Measurements from ENCODE around the gene COL1A1.

COL1A1 gene

DNA sequence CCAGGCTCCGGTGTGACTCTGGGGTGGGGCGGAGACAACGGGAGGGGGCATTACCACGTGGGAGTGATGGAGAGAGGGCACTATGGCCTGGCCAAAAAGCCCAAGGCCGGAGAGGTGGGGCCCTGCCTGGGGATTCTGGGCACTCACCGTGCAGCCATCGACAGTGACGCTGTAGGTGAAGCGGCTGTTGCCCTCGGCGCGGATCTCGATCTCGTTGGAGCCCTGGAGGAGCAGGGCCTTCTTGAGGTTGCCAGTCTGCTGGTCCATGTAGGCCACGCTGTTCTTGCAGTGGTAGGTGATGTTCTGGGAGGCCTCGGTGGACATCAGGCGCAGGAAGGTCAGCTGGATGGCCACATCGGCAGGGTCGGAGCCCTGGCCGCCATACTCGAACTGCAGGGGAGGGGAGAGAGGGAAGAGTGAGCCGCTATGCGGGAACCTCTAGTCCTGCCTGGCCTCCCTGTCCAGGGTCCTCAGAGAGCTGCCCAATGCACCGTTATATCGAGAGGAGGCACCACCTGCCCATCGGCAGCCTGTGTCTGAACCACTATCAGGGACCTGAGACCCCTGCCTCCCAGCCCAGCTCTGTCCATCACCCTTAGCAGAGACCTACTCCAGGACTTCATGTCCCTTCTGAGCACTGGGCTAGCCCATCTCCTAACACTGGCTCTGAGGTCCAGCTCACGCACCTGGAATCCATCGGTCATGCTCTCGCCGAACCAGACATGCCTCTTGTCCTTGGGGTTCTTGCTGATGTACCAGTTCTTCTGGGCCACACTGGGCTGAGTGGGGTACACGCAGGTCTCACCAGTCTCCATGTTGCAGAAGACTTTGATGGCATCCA is 15.6 kb downstream of the COL1A1 start:
- DNase-seq = no peak

DNA sequence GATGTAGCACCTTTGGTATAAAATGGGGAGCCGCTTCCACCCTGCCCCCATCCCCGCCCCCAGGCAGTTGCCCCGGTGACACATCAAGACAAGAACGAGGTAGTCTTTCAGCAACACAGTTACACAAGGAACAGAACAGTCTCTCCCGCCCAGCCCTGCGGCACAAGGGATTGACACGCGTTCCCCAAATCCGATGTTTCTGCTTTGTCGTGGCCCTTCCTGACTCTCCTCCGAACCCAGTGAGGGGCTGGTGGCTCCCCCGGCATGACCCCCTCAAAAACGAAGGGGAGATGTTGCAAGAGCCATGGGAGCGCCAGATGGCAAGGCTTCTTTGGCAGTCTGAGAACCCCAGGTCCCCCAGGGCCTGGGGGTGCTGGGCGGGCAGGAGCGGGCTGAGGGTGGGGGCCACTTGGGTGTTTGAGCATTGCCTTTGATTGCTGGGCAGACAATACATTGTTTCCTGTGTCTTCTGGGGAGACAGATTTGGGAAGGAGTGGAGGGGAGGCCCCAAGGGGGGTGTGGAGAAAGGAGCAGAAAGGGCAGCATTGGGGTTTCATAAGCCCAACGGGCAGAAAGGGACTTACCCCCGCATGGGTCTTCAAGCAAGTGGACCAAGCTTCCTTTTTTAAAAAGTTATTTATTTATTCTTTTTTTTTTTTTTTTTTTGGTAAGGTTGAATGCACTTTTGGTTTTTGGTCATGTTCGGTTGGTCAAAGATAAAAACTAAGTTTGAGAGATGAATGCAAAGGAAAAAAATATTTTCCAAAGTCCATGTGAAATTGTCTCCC is 16.6 kb downstream of the COL1A1 start:
- no peak for DNase-seq

DNA sequence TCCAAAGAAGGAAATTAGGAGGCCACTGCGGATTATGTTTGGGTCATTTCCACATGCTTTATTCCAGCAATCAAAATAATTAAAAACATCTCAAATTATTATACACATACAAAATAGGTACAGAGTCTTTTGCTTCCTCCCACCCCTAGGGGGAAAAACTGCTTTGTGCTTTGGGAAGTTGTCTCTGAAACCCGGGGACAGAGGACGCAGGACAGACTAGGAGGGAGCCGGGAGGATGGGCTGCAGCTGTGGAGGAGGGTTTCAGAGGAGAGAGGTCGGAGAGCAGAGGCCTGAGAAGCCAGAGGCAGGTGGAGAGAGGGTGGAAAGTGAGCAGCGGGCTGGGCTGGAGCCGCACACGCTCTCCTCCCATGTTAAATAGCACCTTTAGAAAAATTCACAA is 17.4 kb downstream of the COL1A1 start:
- DNase-seq = no peak

DNA sequence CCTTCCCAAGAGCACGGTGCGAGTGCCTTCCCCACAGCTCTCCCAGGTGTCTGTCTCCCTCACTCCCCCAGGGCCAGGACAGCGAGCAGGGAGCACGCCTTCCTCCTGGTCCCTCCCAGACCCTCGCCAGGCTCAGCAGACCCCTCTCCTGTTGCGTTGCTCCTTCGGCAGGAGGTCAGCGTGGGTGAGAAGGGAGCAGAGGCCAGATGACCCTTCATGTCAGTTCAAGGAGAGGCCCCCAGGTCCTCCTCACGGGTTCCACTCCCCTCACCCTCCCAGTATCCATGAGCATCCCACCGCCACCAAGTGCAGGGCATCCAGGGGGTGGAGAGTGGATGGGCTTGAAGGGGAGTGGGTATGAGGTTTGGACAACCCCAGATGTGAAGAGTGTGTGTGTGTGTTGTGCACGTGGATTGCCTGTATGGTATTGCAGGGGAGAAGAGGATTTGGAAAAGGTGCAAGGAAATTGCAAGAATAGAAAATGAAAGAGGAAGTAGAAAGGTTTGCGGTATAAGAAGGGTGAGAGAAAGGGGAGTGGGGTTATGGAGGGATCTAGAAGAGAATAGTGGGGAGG is 17.9 kb downstream of the COL1A1 start:
- DNase-seq = no peak

DNA sequence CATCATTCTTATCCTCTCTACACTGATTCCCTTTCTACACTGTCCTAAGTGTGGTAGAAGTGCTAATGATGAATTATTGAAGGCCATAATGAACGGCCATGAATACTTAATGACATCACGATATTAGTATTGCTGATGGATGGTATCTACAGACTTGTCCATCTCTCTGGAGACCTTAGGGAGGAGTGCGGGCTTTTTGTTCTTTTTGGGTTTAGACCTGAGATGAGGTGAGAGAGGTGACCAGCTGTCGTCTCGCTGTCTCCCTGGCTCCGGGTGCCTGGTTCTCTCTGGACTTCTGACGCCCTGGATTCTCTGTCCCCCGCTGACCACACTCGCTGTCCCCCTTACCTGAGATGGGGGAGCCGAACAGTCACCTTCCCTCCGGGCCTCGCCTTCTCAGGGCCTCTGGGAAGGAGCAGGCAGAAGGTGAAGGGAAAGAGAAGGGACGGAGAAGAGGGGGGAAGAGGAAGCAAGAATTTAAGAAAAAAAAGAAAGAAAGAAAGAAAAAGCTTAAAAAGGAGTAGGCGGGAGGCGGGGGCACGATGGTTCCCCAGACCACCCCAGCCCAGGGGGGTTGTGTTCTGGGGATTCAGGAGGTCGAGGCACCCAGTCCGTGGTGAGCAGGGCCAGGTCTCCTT is 18.5 kb downstream of the COL1A1 start:
- no peak for DNase-seq

DNA sequence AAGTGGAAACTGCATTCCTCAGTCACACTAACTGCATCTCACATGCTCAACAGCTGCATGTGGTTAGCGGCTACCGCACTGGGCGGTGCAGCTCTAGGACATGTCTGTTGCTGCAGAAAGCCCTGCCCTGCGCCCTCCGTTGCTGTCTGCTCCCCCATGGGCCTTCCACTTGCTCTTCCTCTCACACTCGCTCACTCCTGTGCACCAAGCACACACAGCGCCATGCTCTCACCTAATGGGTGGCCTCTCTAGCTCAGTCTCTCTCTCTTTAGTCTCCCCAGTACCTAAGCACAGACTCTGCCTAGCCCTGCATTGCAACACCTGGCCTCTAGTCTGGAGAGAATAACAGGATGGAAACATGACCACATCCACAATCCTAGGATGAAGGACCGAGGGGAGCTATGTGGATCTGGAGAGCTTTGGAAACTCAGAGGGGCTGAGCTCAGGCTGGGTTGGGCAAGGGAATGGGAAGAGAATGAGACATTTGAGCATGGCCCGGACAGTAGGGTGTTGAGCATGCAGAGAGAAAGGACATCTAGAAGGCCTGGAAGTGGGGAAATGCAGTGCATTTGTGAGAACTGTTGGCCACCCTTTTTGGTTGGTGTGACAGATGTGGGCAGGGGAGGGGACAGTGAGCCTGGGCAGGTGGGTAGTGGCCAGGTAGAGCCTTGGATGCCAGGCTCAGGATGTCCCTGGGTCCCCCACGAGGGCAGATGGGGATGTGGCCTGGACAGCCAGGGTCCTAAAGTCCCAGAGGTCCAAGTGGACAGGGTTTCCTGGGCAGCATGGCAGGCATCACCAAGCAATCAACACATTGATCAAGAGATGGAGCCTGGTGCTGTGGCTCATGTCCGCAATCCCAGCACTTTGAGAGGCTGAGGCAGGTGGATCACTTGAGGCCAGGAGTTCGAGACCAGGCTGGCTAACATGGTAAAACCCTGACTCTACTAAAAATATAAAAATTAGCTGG is 19.6 kb downstream of the COL1A1 start:
- DNase-seq = no peak

DNA sequence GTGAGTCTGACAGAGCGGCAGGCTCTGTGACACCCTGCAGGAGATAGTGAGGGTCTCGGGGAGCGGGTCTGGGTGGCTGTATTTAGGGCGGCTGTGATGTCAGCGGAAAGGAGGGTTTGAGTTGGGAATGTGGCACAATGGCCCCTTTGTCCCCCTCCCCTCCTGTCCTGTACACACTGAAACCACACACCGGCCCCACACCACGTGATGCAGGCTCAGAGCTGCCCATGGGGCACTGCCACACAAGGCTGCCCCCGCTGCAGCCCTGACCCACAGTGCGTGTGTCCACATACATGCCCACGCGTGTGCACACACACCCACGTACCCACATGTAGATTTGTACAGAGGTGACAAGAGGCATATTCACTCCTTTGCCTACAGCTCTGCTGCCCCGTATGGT is 20.3 kb downstream of the COL1A1 start:
- DNase-seq = no peak

DNA sequence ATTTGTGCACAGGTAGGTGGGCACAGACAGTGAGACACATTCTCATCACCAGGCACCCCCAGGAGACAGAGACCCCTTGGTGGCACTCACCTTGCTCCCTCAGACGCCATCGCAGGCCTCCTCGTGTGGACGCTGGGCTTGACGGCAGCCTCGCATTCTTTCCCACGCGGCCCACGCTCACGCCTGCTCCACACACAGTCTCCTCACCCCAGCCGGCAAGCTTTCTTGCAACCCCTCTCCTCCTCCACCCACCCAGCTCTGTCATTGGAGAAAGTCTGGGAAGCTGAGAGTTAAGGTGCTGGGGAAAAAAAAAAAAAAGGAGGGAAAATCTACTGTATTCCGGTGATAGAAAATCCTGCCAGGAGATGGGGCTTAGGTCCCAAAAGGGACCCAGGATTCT is 20.8 kb downstream of the COL1A1 start:
- no peak for DNase-seq

DNA sequence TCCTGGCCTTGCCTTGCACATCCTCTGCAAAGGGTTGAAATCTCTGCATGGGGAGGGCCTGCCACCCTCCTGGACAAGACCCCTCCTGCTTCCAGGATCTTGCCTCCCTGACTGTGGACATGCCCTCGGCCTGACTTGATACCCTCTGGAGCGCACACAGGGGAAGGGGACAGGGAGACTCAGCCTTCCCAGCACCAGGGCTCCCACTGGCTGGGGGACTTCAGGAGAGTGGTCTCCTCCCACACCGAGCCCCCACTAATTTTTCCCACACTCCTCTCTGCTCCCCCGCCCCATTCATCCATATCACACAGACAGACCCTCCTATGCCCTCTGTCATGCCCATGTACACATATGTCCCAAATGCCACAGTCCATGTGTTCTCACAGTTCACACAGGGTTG is 21.3 kb downstream of the COL1A1 start:
- DNase-seq = no peak

DNA sequence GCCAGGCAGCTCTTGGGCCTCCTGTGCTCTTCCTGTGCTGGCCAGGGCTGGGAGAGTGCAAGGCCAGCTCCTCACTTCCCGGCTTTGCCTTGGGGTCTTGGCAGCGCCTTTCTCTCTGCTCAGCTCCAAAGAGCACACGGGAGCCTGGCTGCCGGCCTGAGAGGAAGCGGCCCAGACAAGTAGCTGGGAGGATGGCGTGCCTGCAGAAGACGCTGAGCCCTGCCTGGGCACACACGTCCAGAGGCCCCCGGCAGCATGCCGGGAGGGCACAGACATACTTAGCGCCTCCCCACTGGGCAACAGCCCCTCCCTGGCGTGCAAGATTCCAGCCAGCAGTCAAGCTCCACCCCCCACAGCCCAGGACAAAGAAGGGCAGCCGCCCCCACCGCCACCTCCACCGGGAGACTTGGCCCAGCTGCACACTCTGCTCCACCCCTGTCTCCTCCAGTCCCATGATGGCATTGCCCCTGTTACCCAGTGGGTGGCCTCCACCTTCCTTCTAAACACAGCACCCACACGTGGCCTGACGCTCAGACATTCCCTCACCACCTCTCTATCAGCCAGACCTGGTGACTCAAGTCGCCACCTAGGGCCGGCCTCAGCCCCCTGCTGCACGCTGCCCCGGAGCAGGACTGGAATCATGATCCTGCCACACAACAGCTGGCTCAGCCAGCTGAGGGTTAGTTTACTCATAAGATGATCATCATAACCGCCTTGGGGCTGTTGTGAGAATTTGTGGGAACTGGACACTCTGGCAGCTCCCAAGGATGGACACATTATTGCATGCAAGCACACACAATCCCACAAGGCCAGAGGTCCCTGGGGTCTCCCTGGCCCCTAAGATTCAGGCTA is 23.2 kb downstream of the COL1A1 start:
- peak; percentile 62 for DNase-seq

DNA sequence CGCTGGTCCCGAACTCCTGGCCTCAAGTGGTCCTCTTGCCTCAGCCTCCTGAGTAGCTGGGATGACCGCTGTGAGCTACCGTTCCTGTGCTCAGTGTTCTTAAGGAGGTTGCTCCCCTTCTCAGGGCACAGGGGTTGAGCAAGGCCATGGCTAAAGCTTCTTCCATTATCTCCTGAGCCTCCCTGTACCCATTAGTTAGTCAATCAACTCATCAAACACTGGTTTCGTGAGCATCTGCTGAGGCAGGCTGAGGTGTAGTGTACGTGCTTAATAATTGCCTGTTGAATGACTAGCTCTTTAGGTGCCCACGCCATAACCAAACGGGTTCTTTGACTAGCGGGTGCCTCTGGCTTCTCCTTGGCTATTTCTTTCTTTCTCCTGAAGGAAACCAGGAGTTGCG is 24.0 kb downstream of the COL1A1 start:
- no peak for DNase-seq

DNA sequence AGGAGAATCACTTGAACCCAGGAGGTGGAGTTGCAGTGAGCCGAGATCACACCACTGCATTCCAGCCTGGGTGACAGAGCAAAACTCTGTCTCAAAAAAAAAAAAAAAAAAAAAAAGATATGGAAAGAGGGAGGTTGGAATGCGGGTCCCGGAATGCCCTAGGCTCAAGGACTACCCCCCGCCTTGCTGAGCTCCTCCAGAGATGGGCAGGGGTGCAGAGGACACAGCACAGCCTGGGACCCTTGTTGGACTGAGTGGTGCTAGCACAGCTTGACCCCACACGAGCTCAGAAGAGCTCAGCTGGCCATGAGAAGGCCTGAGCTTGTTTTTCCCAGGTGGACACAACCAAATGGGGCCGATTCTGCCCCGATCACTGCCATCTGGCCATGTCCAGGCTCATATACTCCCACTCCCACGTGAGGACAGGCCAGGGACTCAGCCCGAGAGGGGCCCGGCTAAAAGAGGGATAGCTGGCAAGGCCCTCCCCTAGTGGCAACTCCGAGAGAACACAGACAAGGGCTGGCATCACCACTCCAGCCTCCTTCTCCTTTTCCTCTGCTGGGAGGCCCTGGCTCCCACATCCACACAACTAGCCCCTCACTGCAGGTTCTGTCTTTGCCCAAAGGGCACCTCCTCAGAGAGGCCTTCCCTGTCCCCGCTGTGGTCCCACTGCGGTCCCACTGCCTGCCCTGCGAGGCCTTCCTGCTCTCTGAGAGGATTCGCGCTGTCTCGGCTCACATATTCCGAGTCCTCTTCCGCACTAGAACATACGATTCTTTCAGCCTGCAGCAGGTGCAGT is 24.7 kb downstream of the COL1A1 start:
- DNase-seq = no peak

DNA sequence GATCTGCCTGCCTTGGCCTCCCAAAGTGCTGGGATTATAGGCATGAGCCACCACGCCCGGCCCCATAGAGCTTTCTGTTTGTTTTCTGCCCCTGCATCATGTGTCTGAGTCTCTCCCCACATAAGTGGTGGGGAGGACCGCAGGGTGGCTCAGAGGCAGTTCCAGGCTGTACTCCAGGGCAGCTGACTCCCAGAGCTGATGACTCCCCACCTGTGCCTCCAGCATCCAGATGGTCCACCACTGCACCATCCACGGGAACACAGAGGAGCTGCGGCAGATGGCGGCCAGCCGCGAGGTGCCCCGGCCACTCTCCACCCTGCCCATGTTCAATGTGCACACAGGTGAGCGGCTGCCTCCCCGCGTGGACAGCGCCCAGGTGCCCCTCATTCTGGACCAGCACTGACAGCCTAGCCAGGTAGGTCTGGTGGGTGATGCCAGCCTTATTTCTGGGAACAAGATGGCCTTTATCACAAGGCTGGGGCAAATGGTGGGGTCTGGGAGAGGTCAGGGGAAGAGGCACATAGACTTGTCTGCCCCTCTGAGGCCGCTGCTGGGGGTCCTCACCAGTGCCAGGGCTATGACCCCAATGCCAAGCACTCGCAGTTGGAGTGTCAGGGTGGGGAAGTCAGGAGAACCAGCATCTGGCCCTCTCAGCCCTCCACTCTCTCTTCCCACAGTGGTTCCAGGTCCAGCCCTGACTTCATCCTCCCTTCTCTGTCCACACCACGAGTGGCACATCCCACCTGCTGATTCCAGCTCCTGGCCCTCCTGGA is 26.2 kb downstream of the COL1A1 start:
- no peak for DNase-seq

DNA sequence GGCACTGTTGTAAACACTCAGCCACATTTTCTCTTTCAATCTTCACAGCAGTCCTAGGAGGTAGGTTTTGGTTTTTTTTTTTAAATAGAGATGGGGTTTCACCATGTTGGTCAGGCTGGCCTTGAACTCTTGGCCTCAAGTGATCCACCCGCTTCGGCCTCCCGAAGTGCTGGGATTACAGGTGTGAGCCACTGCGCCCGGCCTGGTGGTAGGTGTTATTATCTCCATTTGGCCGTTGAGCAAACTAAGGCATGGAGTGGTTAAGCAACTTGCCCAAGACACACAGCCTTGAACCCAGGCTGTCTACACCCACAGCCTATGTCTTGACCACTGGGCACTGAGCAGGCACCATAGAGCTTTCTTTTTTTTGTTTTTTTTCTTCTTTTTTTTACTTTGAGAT is 27.0 kb downstream of the COL1A1 start:
- DNase-seq = no peak

DNA sequence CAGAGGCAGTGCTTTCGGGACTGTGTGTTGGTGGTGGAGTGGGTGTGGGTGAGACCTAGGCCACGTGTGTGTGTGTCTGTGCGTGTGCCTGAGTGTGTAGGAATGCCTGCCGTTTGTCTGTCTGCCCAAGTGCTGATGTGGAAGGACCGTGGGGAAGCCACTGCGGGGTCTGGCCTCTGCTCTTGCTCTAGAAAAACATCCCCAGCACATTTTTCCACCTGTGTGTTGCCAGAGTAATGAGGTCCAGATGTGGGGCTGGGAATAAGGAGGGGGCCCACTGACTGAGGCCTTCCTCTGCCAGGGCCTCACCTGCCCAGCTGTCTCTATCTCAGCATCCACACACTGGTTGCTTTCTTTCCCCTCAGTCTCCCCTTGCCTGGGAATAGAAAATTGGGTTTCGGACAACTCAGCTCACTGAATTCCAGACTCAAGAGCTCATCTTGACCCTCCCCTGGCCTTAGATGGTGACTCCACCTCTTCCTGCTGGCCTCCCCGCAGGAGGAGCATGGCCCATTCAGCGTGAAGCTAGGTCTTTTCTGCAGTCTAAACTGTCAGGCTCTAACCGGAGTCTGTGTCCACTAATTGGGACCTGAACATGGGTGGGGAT is 28.0 kb downstream of the COL1A1 start:
- DNase-seq = no peak

DNA sequence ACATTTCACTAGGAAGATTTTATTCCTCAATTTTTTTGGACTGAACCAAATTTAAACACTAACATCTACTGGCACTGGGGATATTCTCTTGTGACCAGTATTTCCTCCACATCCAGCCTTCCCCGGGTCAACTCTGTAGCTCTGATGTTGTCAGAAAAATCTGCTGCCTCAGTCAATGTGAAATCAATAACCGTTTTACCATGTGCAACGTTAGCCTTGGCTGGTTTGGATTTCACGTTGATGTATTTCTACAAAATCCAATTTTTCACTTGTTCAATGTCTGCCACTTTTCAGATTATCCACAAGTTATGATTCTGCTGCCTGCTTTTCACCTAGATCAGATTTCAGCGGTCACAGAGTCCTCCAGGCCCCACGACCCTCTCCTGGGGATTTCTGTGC is 28.5 kb downstream of the COL1A1 start:
- no peak for DNase-seq

DNA sequence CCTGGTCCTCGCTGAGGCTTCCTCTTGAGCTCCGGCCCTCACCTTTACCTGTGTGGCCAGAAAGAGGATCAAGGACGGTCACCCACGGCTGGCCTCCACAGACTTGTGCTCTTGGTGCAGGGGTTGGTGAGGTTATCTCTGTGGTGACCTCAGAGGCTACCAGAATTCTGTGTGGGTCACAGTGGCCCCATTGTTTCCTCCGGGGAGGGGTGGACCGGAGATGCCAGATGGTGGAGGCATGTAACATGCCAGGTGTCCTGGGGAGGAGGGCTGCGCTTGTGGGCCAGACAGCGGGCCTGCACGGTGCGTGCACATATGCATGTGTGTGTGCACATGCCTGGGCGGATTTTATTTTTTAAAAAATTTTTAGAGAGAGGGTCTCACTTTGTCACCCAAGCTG is 29.3 kb downstream of the COL1A1 start:
- no peak for DNase-seq

DNA sequence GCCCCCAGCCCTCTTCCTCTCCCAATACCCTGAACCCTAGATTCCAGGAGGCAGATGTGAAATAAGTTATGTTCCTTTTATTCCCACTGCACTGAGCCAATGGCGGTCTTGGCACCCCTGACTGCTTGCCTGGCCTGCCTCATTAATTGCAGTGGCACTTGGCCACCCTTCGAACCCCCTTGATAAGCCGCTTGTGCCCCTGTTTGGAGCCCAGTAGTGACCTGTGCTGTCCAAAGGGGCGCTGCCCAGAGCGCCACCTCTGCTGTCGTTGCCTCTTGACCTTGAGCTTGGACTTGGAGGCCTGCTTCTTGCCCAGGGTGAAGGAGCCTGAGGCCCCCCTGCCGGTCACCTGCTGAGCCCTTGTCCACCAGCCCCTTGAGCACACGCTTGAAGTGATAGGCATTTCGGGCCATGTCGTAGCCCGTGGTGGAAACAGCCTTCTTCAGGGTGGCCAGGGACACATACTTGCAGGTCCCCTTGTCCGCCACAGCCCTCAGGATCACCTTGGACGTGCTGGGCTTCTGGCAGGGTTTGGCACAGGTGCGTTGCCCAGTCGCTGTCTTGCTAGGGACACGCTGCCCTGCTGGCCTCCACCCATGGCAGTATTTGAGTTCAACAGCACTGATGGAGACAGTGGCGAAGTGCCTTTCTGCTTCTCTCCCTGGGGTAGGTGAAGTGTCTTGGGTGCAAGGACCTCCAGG is 29.9 kb downstream of the COL1A1 start:
- DNase-seq = no peak

All from CD4-positive, alpha-beta T cell treated with Interleukin-10 for 1 hour (primary cell).